AG10803 (cell line): ENCODE results near the gene AP2B1.

Experiments
- DNase-seq: peaks from one replicate; pipeline ENCODE4 v3.0.0; 2010; ENCODE audit warnings: low read depth
- H3K4me3 ChIP-seq: 2 replicates; pipeline ENCODE4 v1.5.1; 2011; ENCODE audit warnings: mild to moderate bottlenecking, low read length, control low read depth
- TF ChIP-seq, protein P1 (sequence below): conservative IDR thresholded peaks from 2 replicates; pipeline ENCODE4 v1.5.1; 2011; ENCODE audit warnings: mild to moderate bottlenecking, low read length, control low read depth, inconsistent platforms

AP2B1 gene

GRCh38 chr17:35575759-35576158 is 11.4 kb upstream of the AP2B1 start:
- no peak overlapping the region for H3K4me3 ChIP-seq
- TF ChIP-seq, protein P1, sequence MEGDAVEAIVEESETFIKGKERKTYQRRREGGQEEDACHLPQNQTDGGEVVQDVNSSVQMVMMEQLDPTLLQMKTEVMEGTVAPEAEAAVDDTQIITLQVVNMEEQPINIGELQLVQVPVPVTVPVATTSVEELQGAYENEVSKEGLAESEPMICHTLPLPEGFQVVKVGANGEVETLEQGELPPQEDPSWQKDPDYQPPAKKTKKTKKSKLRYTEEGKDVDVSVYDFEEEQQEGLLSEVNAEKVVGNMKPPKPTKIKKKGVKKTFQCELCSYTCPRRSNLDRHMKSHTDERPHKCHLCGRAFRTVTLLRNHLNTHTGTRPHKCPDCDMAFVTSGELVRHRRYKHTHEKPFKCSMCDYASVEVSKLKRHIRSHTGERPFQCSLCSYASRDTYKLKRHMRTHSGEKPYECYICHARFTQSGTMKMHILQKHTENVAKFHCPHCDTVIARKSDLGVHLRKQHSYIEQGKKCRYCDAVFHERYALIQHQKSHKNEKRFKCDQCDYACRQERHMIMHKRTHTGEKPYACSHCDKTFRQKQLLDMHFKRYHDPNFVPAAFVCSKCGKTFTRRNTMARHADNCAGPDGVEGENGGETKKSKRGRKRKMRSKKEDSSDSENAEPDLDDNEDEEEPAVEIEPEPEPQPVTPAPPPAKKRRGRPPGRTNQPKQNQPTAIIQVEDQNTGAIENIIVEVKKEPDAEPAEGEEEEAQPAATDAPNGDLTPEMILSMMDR, result no peak
- DNase-seq, result no peak

GRCh38 chr17:35577830-35578196 is 9.3 kb upstream of the AP2B1 start:
- H3K4me3 ChIP-seq, result peak overlapping the region; percentile 93
- TF ChIP-seq, protein P1, result no peak
- DNase-seq, result peak; percentile 10

DNA sequence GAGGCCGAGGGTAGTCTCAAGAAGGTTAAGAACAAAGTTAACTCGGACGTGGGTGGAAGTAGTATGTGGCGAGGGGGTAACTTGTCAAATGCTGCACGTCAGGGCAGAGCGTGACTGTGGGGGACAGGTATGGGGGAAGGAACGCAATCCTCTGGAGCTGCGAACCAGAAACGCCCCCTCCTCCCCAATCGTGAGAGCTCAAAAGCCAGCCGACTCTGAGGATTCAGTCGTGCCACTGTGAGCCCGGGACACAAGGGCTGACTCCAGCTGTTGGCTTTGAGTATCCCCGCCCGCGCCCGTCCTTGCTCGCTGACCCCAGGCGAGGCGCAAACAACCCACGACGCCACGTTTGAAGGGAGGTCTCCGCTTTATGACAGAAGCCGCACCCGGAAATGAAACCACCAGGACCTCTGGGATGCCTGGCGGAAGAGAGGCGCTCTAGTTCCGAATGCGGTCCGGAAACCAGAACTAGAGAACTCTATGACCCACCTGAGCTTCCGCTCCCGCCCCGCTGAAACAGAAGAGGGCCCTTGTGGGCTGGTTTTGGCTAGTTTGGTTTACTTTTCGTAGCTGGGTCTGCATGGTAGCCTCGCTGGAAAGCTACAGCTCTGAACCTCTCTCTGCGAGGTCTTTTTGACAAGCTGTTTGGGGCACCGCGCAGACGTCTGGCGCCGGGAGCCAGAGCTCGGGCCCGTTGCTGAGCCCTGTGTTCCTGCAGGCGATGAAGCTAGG is 8.8 kb upstream of the AP2B1 start, which contains the start of gene PEX12:
TSS of gene PEX12 (minus strand) at position 375 of the 732 bp plus-strand sequence. CDS start 550 bp downstream, outside the sequence.
- H3K4me3 ChIP-seq, result peak within 1 kb of the TSS; percentile 93
- TF ChIP-seq, protein P1, result no peak
- DNase-seq, result peak; percentile 80

DNA sequence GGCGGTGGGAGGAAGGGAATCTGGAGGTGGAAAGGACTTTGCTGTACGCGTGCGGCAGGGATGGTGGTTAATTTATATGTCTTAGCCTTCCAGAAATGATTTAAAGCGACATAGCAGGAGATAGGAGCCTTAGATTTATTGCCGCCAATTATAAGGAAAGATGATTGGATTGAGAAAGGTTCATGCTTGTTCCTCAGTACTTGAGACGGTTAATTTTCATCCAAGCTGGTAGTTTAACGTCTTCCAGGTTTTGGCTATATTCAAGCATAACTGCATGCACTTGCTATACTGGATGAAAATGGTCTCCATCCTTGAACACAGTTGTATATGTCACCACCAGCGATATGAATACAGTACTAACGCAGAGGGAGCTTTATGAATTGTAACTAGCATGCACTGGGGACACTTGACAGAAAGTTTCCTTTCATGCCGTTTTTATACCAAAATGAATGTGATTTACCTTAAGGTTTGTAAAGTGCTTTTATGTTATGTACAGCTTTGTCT is 8.1 kb upstream of the AP2B1 start:
- no peak for DNase-seq
- TF ChIP-seq, protein P1, result no peak
- peak overlapping the region; percentile 93 for H3K4me3 ChIP-seq

DNA sequence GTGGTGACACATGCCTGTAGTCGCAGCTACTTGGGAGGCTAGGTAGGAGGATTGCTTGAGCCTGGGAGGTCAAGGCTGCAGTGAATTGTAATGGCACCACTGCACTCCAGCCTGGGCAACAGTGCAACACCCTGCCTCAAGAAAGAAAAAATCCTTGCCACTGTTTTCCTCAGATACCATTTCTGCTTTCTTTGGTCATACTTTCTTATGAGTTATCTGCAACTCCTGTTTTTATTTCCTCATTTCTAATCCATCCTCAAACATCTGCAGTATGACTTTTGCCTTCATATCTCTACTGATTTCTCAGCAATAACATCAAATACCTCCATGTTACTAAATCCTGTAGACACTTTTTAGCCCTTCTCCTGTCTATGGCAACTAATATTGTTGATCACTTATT is 3.1 kb upstream of the AP2B1 start:
- DNase-seq, result no peak
- TF ChIP-seq, protein P1, result no peak
- no peak overlapping the region for H3K4me3 ChIP-seq

- peak overlapping the region; percentile 98 for H3K4me3 ChIP-seq
- TF ChIP-seq, protein P1, result no peak
- DNase-seq, result no peak
These were observed 501 bp upstream of the AP2B1 start for GRCh38 chr17:35586569-35587073.
